K562 (cell line): ENCODE measurements around the gene GATM.

Source experiments
- EGR1 ChIP-seq: fragments of 450-650 bp; conservative IDR thresholded peaks from 2 replicates; pipeline ENCODE4 v1.6.1; 2017; ENCODE audit warnings: mild to moderate bottlenecking
- IRF2 ChIP-seq: sonication (generic); formaldehyde crosslinking; IDR thresholded peaks from 2 replicates; pipeline ENCODE4 v1.8.1; 2022; ENCODE audit warnings: mild to moderate bottlenecking, missing genetic modification reagents
- NONO ChIP-seq, 2 experiments: fragments of 200-400 bp in 1 of 2; fragments of 450-650 bp in 1 of 2; formaldehyde crosslinking in 1 of 2; IDR thresholded peaks; 2 replicates each; pipeline ENCODE4 v1.6.1; 2017; ENCODE audit warnings: low read depth in 2 of 2, mild to moderate bottlenecking in 2 of 2, moderate library complexity in 2 of 2, low read length in 1 of 2
- ZBTB8A ChIP-seq: fragments of 450-650 bp; IDR thresholded peaks from 2 replicates; pipeline ENCODE4 v1.6.1; 2018; ENCODE audit warnings: mild to moderate bottlenecking, moderate library complexity; ENCODE audit not compliant: partially characterized antibody
- ZFX ChIP-seq: sonication (generic); formaldehyde crosslinking; IDR thresholded peaks from 2 replicates; pipeline ENCODE4 v1.8.0; 2022; ENCODE audit warnings: mild to moderate bottlenecking, missing genetic modification reagents, moderate library complexity
- TF ChIP-seq, protein P1 (sequence below), 3 experiments: IDR thresholded peaks in 2 of 3; conservative IDR thresholded peaks in 1 of 3; 2 replicates each; pipeline ENCODE4 v1.5.1; 2011 to 2012; ENCODE audit warnings: low read length in 3 of 3, mild to moderate bottlenecking in 3 of 3, control low read depth in 2 of 3, improper control_type of control experiment in 1 of 3, inconsistent platforms in 1 of 3, low read depth in 1 of 3, mixed read lengths in 1 of 3, moderate library complexity in 1 of 3; ENCODE audit not compliant: insufficient read depth in 2 of 3

DNA sequence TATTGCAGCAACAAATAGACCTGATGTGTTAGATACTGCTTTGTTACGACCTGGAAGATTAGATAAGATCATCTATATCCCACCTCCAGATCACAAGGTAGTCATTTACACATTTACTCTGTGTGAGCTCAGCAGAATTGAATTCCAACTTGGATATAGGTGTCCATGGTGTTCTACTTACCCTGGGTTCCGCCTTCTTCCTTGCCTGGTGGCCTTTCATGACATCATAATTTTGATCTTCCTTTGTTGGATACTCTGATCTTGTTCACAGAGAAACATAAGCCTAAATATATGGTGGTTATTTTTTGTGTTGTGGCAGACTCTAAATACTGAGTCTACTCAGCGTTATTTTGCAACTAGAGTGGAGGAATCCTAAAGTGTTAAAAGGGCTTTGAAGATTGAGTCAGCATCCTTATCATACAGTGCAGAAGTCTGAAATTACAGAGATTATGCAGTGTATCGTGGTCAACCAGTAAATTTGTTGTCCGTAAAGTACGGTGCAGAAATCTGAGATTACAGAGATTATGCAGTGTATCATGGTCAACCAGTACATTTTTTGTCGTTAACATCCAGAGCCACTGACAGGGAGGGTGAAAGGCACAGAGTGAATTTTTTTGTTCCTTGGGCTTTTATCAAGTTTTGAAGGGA lies 39.1 kb upstream of the GATM start:
- TF ChIP-seq IRF2 (CRISPR knock-in tag) (no peak), EGR1 (no peak), ZBTB8A (no peak), ZFX (CRISPR knock-in tag) (no peak), NONO (IDR thresholded peaks at IDR 0.05; ENCODE audit: low read depth in 2 of 2, low read length in 1 of 2) (0 out of 4 replicates have a peak, but pooled peaks of 1 of the 2 experiments have one; percentile 59)
- TF ChIP-seq, protein P1, sequence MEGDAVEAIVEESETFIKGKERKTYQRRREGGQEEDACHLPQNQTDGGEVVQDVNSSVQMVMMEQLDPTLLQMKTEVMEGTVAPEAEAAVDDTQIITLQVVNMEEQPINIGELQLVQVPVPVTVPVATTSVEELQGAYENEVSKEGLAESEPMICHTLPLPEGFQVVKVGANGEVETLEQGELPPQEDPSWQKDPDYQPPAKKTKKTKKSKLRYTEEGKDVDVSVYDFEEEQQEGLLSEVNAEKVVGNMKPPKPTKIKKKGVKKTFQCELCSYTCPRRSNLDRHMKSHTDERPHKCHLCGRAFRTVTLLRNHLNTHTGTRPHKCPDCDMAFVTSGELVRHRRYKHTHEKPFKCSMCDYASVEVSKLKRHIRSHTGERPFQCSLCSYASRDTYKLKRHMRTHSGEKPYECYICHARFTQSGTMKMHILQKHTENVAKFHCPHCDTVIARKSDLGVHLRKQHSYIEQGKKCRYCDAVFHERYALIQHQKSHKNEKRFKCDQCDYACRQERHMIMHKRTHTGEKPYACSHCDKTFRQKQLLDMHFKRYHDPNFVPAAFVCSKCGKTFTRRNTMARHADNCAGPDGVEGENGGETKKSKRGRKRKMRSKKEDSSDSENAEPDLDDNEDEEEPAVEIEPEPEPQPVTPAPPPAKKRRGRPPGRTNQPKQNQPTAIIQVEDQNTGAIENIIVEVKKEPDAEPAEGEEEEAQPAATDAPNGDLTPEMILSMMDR (IDR thresholded peaks at IDR 0.05 in 2 of 3, conservative IDR thresholded peaks at IDR 0.05 in 1 of 3; ENCODE audit: insufficient read depth in 2 of 3, low read depth in 1 of 3, low read length in 3 of 3), result no peak
